ENCODE results near the gene AKAP1.

GRCh38 chr17:57084802-57085447 is at the start of gene AKAP1:
- peak; percentile 42; the same call in 1 of the 2 replicates for TF ChIP-seq RCOR1 (IDR thresholded peaks at IDR 0.05; ENCODE audit: low read length)
- TF ChIP-seq CTCF (IDR thresholded peaks at IDR 0.05) = no peak
- TF ChIP-seq JUND (IDR thresholded peaks at IDR 0.05) = no peak
- TF ChIP-seq MXI1 (IDR thresholded peaks at IDR 0.05; ENCODE audit: low read depth, low read length) = peak; percentile 97
- no peak for TF ChIP-seq SMC3 (IDR thresholded peaks at IDR 0.05; ENCODE audit: low read depth, low read length)
- peak; percentile 54 for TF ChIP-seq ELF1 (IDR thresholded peaks at IDR 0.05)
- TF ChIP-seq YY1 (IDR thresholded peaks at IDR 0.05; ENCODE audit: low read depth) = peak; percentile 64; the same call in 1 of the 2 replicates
- peak; percentile 69; the same call in 1 of the 2 replicates for TF ChIP-seq FOXJ3 (CRISPR knock-in tag; IDR thresholded peaks at IDR 0.05)
- no peak for TF ChIP-seq EP300 (IDR thresholded peaks at IDR 0.05; ENCODE audit: borderline replicate concordance in 1 of 2, low read depth in 1 of 2, low read length in 1 of 2)
- no peak for TF ChIP-seq USF2 (IDR thresholded peaks at IDR 0.05; ENCODE audit: borderline replicate concordance, low read depth, low read length)
- TF ChIP-seq SIN3A (IDR thresholded peaks at IDR 0.05; ENCODE audit: borderline replicate concordance, low read depth, low read length) = peak; percentile 86

Measured in SK-N-SH (cell line).